Measurements from ENCODE around the gene AADACL2. TPM values are rescaled to one million over a fixed set of nuclear protein-coding genes. Genes with fewer than 3 reads are reported as not detected.
"Not testable (repeated sequence)": the region's sequence is repeated elsewhere in the genome, so short reads cannot be mapped to it uniquely, and the experiment has no call there.

The AADACL2 gene, protein sequence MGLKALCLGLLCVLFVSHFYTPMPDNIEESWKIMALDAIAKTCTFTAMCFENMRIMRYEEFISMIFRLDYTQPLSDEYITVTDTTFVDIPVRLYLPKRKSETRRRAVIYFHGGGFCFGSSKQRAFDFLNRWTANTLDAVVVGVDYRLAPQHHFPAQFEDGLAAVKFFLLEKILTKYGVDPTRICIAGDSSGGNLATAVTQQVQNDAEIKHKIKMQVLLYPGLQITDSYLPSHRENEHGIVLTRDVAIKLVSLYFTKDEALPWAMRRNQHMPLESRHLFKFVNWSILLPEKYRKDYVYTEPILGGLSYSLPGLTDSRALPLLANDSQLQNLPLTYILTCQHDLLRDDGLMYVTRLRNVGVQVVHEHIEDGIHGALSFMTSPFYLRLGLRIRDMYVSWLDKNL
- not detected in 2 replicates for total RNA-seq (2014; rRNA removed; shearing (Covaris generic))

DNA sequence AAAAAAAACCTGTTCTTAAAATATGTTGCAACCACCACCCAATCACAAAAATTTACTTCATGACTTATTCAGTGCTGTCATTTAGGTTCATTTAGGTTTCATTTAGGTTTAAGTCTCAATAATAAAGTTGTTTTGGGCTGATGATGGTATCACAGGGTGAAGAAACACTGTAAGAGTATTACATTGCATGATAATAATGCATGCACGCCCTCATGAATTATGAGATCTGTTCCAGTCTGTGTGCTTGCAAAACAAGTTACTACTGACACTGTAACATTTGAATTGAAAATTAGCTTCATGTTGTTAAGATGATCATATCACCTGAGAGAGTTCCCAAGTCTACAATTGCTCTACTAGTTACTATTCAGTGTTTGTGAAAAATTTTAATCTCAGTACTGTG is at the start of gene AADACL2:
TSS of gene AADACL2 (plus strand) at position 315 of the 400 bp plus-strand sequence. CDS start 109 bp downstream, outside the sequence.
- DNase-seq (ENCODE audit: low spot score): no peak

DNA sequence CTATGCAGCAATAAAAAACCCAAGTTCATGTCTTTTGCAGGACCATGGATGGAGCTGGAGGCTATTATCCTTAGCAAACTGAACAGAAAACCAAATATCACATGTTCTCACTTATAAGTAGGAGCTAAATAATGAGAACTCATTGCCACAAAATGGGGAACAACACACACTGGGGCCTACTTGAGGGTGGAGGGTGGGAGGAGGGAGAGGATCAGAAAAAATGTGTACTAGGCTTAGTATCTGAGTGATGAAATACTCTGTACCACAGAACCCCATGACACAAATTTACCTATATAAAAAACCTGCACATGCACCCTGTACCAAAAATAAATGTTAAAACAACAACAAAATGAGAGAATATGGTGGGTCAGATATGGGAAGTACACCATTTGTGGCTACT is 49.6 kb upstream of the AADACL2 start:
- DNase-seq (ENCODE audit: low spot score): no peak

DNA sequence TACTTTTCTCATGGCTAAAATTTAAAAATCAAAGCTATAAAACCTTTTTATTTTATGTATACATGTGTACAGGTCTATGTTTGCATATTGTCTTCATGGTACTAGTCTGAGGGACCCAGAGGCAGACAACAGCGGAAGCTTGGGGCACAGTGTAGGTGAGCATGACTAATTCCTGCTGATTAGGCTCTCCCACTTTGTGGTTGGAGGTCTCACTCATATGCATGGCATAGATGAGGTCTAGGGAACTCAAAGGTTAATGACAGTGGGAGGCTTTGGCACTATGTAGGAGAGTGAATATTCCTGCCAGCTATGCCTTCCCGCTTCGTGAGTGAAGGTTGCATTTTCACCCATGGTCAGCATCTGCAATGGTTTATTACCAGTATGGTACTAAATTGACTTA is 47.5 kb upstream of the AADACL2 start:
- DNase-seq (ENCODE audit: low spot score): no peak

DNA sequence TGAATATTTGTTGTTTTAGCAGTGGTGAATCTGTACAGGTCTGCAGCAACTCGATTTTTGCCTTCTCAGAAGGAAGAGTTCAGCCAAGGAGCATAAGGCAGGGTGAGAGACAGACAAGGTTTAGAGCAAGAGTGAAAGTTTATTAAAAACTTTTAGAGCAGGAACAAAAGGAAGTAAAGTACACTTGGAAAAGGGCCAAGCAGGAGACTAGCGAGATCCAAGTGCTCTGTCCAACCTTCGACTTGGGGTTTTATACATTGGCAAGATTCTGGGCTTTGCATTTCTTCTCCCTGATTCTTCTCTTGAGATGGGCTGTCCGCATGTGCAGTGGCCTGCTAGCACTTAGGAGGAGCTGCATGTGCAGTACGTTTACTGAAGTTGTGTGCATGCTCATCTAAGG is 46.7 kb upstream of the AADACL2 start:
- peak; percentile 29 for DNase-seq (ENCODE audit: low spot score)

DNA sequence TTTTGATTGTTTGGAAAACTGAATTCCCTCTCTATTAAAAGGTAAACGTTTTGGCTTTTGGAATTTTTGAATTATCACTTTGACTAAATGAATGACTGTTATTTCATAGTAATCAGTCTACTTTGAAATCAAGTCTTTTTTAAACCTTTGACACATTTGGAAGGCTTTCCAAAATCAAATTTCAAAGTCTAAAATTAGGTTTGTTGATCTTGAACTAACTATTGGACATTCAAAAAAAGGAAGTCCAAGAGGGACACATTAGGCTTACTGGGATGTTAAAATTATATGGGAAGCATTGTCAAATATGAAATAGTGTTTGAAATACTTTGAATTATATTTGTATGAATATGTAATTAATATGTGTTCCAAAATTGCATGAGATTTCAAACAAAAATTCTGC is 45.2 kb upstream of the AADACL2 start:
- DNase-seq (ENCODE audit: low spot score): no peak

DNA sequence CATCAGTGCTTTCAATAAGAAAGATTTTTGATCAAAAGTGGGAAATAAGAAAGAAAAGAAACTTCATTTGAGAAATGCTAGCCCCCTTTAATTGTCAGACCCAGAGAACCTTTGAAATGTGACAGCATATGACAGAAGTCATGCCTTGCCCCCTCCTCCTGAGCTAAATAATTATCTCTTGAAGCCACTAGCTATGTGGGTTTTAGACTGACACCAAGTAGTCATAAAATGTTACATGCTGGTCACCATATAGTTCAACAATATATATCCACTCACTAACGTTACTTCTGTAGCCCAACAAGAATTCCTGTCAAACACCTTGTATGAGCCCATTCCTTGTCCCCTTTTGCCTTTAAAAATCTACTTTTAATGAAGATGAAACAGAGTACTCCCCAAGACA is 43.1 kb upstream of the AADACL2 start:
- DNase-seq (ENCODE audit: low spot score): no peak

DNA sequence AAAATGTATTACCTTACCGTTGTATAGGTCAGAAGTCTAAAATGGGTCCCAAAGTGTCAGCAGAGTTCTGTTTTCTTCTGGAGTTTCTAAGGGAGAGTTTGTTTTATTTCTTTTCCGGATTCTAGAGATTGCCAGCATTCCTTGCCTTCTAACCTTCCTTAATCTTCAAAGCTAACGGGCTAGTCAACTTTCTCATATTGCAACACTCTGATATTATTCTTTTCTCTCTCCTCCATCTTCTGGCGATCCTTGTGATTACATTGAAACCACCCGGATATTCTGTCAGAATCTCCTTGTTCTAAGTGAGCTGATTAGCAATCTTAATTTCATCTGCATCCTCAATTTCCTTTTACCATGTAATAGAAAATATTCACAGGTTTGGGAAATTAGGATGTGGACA is 36.2 kb upstream of the AADACL2 start:
- DNase-seq (ENCODE audit: low spot score): no peak

DNA sequence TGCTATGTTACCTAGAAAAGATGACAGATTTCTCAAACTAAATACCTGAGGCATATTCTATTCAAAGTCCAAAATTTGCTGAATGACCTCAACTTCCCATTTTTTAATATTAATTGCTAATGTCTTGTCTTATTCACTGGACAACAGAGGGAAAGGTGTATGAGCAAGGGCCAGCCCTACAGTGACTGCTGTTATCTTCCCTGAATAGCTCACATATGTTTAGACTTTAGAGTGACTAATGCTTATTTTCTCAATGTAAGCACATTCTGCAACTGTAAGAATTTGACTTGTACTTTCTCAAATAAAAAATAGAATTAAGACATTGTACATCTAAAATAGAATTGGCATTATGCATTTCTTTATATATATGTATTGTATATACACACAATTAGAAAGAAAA is 26.5 kb upstream of the AADACL2 start:
- DNase-seq (ENCODE audit: low spot score): no peak

DNA sequence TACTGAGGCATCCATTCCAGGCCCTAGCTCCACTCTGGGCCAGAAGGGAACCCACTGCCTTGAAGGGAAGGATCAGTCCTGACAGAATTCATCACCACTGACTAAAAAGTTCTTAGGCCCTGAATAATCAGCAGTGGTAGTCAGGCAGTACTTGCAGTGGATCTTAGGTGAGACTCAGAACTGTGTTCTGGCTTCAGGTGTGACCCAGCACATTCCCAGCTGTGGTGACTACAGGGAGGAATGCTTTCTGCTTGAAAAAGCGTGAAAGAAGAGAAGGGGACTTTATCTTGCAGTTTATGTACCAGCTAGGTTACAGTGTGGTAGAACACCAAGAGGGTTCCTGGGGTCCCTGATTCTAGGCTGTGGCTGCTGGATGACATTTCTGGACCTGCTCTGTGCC is 24.9 kb upstream of the AADACL2 start:
- no peak for DNase-seq (ENCODE audit: low spot score)

DNA sequence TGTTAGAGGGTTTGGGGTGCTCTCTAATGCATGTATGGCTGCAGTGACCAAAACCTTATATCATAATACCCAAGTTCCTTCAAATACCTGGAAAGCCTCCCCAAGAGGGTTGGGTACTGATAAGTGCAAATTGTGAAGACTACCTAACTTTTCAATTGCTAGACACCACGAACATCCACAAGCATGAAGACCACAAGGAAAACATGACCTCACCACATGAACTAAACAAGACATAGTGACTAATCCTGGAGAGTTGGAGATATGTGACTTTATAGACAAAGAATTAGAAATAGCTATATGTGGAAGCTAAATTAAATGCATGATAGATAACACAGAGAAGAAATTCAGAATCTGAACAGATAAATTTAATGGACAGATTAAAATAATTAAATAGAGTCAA is 23.9 kb upstream of the AADACL2 start:
- DNase-seq (ENCODE audit: low spot score): no peak

DNA sequence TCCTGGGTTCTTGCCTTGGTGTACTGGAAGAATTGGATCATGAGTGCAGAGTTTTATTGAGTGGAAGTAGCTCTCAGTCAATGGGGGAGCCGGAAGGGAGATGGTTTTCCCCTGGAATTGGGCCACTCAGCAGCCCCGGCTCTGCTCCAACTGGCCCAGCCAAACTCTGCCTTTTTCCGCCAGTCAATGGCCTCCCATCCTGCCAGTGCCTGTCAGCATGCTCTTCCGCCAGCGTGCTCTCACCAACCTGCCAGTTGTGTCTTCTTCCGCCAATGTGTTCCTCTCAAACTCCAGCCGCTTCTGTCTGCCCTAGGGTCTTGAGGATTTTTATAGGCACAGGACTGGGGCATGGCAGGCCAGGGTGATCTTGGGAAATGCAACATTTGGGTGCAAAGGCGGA is 12.4 kb upstream of the AADACL2 start:
- DNase-seq (ENCODE audit: low spot score): no peak

DNA sequence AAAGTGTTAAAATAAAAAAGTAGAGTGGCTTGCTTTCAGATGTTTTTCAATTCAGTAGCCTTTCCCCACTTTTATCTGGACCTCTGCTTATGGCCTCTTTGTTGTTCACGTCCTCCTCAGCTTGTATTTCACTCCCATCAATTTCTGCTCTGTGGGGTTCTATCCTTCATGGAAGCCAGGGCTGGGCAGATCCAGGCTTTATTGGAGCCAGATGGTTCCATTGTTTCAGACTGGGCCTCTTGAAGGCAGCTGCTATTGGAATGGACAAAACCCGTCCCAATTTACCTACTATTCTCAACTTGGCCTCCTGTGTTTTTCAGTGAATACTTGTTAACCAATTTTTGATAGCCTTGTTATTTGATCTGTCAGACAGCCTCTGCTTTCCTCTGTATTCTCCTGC is 10.9 kb upstream of the AADACL2 start:
- no peak for DNase-seq (ENCODE audit: low spot score)

DNA sequence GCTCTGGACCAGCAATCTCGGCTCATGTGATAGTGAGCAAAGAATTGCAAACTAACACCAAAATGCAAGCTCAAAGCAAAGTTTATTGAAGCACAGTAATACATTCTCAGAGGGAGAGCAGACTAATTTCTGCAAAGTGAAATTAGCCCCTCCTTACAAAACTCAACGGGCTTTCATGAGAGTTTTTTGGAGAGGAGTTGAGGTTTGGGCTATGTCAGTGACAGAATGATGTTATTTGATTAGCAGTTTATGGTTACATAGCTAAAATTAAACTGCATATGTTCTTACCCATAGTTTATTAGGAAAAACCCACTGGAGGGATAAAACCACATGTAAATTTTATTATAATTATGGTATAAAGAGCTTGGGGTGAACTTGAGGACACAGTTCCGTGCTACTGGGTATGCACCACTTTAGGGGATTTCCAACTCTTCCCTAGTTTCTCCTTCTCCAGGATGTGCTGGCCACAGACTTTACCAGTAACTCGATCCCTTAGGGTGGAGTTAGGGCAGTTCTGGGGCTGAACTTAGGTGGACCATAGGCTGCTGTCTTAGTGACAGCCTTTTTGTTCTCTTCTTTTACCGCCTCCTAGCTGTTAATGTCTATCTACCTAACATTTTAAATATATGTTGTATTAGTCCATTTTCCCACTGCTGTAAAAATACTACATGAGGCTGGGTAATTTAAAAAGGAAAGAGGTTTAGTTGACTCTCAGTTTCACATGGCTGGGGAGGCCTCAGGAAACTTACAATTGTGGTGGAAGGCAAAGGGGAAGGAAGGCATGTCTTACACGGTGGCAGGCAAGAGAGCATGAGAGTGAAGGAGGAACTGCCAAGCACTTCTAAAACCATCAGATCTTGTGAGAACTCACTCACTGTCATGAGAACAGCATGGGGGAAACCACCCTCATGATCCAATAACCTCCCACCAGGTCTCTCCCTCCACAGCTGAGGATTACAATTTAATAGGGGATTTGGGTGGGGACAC is 8.9 kb upstream of the AADACL2 start:
- DNase-seq (ENCODE audit: low spot score): no peak

DNA sequence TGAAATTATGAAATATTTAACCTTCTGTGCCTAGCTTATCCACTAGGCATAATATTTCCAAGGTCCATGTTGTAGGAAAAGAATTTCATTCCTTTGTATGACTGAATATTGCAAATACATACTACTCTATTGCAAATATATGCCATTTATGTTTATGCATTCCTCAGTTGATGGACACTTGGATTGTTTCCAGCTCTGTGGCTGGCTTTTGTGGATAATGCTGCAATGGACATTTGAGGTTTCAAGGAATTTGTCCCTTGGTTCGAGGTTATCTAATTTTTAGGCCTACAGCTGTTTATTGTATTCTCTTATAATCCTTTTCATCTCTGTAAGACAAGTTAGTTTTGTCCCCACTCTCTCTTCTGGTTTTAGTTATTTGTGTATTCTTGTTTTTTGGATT is 7.7 kb upstream of the AADACL2 start:
- peak; percentile 61 for DNase-seq (ENCODE audit: low spot score)

DNA sequence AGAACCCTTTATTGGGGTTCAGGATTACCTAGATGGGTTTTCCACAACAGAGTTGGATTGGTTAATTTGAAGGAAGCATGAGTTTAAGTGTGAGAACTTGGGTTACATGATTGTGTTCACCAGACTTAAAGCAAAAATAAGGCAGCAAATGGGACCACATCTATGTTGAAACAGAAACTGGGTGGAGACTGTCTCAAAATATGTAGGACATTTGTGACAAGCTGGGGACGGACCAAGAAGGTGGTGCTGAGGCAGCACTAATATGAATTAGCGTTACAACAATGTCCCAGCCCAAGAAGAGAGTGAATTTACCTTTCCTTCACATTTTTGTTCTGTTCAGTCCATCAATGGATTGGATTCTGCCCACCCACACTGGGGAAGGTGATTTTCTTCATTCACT is 866 bp upstream of the AADACL2 start:
- DNase-seq (ENCODE audit: low spot score): no peak

DNA sequence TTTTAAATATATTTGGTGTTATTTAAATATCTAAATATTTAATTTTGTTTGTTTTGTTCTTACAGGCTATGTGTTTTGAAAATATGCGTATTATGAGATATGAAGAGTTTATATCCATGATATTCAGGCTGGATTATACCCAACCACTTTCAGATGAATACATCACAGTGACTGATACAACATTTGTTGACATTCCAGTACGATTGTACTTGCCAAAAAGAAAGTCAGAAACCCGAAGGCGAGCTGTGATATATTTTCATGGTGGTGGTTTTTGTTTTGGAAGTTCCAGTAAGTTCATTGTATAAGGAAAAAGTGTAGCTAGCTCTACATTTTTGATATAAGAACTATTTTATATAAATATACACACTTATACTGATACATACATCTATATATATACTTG is 6.9 kb downstream of the AADACL2 start:
- DNase-seq (ENCODE audit: low spot score): no peak

DNA sequence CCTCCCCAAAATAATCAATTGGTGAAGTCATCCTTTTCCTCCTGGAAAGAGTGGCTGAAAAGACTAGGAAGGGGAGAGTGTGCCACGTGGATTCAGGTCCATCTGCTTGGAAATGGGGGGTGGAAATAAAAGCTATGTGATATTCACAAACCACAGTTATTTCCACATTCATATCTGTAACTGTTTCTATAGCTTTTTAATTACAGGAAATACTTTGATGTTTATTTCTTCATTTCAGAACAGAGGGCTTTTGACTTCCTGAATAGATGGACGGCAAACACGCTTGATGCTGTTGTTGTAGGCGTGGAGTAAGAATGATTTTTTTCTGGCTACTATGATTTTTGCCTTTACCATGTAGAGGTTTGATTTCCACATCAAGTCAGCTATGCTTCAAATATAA is 10.1 kb downstream of the AADACL2 start:
- DNase-seq (ENCODE audit: low spot score): no peak

DNA sequence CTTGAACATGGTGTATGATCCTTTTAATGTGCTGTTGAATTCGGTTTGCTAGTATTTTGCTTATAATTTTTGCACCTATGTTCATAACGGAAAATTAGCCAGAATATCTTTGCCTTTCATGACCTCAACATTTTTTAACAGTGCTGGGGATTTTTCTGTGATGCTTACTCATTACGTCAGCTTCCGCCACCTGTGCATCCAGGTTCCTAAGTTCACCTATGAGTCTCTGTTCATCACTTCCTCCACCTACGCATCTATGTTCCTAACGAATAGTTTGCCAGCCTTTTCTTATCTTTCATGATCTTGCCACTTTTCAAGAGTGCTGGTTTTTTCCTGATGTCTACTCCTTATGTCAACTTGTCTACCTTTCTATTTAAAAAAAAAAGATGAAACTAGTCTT is 16.5 kb downstream of the AADACL2 start:
- DNase-seq (ENCODE audit: low spot score): no peak

DNA sequence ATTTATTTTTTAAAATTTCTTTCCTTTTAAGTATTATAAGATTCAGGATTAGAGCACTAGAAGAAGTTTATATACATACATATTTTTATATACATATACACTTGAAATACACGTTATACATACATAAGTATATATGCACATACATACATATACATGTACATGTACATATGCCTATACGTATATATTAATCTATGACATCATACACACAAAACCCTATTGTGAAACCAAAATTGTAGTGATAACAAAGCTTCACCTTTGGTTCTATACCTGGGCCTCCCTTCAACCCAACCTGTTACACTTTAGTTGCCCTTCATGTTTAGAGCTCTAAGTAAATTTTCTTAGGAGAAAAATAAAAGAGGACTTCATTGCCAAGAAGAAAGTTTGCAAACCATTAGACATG is 17.0 kb downstream of the AADACL2 start:
- DNase-seq (ENCODE audit: low spot score): no peak

DNA sequence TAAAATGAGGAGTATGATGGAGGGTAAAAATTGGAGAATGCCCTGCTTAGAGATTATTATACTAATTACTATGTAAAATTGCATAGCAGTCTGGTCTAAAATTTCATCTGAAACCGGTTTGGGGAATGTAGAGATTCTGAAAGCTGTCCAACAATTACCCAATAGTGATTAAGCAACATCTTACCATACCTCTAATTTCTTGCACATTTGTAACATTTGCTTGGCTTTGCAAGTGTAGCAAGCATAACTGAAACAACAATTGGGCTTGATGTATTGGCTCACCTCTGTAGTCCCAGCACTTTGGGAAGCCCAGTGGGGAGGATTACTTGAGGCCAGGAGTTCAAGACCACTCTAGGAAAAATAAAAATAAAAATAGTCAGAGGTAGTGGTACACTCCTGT is 17.4 kb downstream of the AADACL2 start:
- DNase-seq (ENCODE audit: low spot score): no peak

DNA sequence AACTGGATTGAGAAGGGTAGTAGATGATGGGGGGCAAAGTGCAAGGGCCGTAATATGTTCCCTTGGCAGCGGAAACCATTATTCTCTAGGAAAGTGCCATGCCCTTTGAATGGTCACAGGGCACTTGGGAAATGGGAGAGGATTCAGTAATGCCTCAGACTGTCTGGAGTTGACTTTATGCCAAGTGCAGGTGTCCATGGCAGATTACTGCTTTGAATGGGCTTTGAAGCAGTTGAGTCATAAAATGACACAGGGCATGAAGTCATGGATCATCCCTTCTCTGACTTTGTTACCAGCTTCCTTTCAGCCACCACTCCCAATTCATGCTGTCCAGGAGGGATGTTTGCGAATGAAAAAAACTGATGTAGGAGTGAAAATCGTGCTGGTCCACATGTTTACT is 20.1 kb downstream of the AADACL2 start:
- DNase-seq (ENCODE audit: low spot score): no peak

DNA sequence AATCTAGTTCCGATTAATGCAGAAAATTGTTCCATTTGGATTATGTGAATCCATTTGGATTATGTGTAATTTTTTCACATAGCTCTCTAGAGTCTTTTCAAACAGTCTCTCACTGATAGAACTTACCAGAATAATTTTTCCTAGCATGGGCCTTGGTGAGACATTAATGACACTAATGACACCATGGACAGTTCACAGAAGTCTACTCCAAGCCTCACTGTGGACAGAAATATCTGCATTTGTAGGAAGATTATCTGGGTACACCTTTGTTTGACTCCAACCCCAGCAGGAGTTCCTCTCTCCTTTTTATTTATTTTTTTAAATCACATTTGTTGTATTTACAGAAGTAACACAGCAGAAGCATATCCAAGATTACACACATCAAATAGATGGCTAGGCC is 27.9 kb downstream of the AADACL2 start:
- DNase-seq (ENCODE audit: low spot score): no peak

DNA sequence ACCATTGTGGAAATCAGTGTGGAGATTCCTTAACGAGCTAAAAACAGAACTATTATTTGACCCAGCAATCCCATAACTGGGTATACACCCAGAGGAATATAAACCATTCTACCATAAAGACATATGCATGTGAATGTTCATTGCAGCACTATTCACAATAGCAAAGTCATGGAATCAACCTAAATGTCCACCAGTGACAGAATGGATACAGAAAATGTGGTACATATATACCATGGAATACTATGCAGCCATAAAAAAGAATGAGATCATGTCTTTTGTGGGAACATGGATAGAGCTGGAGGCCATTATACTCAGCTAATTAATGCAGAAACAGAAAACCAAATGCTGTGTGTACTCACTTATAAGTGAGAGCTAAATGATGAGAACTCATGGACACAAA is 31.0 kb downstream of the AADACL2 start:
- DNase-seq (ENCODE audit: low spot score): not testable (repeated sequence)

Data from HT-29 (cell line).